ENCODE data around the gene RP9.

The RP9 gene

DNA sequence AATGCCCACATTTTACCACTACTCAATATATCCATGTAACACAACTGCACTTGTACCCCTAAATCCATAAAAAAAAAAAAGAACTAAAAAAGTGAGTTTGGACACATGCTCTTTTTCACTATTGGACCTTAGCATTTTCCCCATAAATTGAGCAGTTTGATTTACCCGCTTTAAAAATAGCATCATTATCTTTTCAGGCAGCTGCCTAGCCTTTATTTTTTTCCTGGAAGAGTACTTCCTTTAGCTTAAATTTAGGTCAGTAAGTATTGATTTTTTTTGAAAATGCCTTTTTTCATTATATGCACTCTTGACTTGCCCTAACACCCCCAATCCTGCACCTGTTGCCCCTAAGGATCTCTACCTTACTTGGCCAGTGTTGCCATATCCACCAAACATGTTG, 41.3 kb downstream of the RP9 start:
- Histone ChIP-seq H4K8ac (ENCODE audit: low read depth, low read length) (no peak overlapping the region), H3K9ac (ENCODE audit: low read length) (no peak overlapping the region), H3K79me2 (ENCODE audit: control insufficient read depth, insufficient read depth, low read length) (no peaks in the 10 kb centered on the region), H2AK5ac (ENCODE audit: low read length) (no peak overlapping the region), H3K27me3 (ENCODE audit: insufficient read depth, low read length, poor library complexity) (no peaks in the 10 kb centered on the region), H2BK15ac (replicated peaks; ENCODE audit: low read depth) (no peak overlapping the region), H3K36me3 (ENCODE audit: control insufficient read depth, insufficient read depth, low read length) (no peaks in the 10 kb centered on the region), H4K5ac (ENCODE audit: low read length) (no peak overlapping the region), H3K4me3 (ENCODE audit: low read length) (no peak overlapping the region), H3K4me2 (ENCODE audit: low read length) (no peak overlapping the region), H3K4me1 (ENCODE audit: control insufficient read depth, low read depth, low read length) (no peaks in the 10 kb centered on the region), H3K23ac (ENCODE audit: low read length) (no peak overlapping the region), H3K56ac (ENCODE audit: low read length) (no peak overlapping the region), H2BK120ac (ENCODE audit: low read depth, low read length) (no peak overlapping the region), H3K27ac (ENCODE audit: low read depth, low read length) (no peak overlapping the region), H2BK5ac (ENCODE audit: low read length) (no peak overlapping the region), H3K18ac (ENCODE audit: low read length) (no peak overlapping the region), H3K79me1 (ENCODE audit: low read length) (no peaks in the 10 kb centered on the region), H3K4ac (ENCODE audit: low read depth, low read length) (no peak overlapping the region)
- DNase-seq: no peak
- no CpG with 5 or more reads among the region's 1 CpG for WGBS (ENCODE audit: extremely low coverage, insufficient coverage, low lambda C conversion rate)

DNA sequence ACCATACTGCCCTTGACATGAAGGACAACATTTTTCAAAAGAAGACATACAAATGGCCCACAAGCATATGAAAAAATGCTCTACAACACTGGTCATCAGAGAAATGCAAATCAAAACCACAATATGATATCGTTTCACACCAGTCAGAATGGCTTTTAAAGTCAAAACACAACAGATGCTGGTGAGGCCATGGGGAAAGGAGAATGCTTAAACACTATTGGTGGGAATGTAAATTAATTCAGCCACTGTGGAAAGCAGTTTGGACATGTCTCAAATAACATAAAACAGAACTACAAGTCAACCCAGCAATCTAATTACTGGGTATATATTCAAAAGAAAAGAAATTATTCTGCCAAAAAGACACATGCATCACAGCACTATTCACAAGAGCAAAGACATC, 42.4 kb downstream of the RP9 start:
- H3K4me1 ChIP-seq (ENCODE audit: control insufficient read depth, low read depth, low read length): no peaks in the 10 kb centered on the region
- no peak overlapping the region for H3K4ac ChIP-seq (ENCODE audit: low read depth, low read length)
- H3K36me3 ChIP-seq (ENCODE audit: control insufficient read depth, insufficient read depth, low read length): no peaks in the 10 kb centered on the region
- no peak overlapping the region for H2BK15ac ChIP-seq (replicated peaks; ENCODE audit: low read depth)
- H3K23ac ChIP-seq (ENCODE audit: low read length): no peak overlapping the region
- H4K5ac ChIP-seq (ENCODE audit: low read length): no peak overlapping the region
- H2BK5ac ChIP-seq (ENCODE audit: low read length): no peak overlapping the region
- no peaks in the 10 kb centered on the region for H3K79me2 ChIP-seq (ENCODE audit: control insufficient read depth, insufficient read depth, low read length)
- H2BK120ac ChIP-seq (ENCODE audit: low read depth, low read length): no peak overlapping the region
- no peak for DNase-seq
- H3K9ac ChIP-seq (ENCODE audit: low read length): no peak overlapping the region
- no peak overlapping the region for H3K4me3 ChIP-seq (ENCODE audit: low read length)
- H3K27ac ChIP-seq (ENCODE audit: low read depth, low read length): no peak overlapping the region
- no peak overlapping the region for H4K8ac ChIP-seq (ENCODE audit: low read depth, low read length)
- no peaks in the 10 kb centered on the region for H3K79me1 ChIP-seq (ENCODE audit: low read length)
- H3K56ac ChIP-seq (ENCODE audit: low read length): no peak overlapping the region
- H3K4me2 ChIP-seq (ENCODE audit: low read length): no peak overlapping the region
- WGBS (ENCODE audit: extremely low coverage, insufficient coverage, low lambda C conversion rate): no CpG with 5 or more reads among the region's 1 CpG
- H3K18ac ChIP-seq (ENCODE audit: low read length): no peak overlapping the region
- H2AK5ac ChIP-seq (ENCODE audit: low read length): no peak overlapping the region
- no peaks in the 10 kb centered on the region for H3K27me3 ChIP-seq (ENCODE audit: insufficient read depth, low read length, poor library complexity)

- Histone ChIP-seq H3K4ac (ENCODE audit: low read depth, low read length) (no peak overlapping the region), H3K4me2 (ENCODE audit: low read length) (no peak overlapping the region), H3K79me1 (ENCODE audit: low read length) (peaks cover 1% of the 10 kb centered on the region), H3K79me2 (ENCODE audit: control insufficient read depth, insufficient read depth, low read length) (peaks cover 5% of the 10 kb centered on the region), H4K8ac (ENCODE audit: low read depth, low read length) (no peak overlapping the region), H3K23ac (ENCODE audit: low read length) (no peak overlapping the region), H4K5ac (ENCODE audit: low read length) (no peak overlapping the region), H2BK120ac (ENCODE audit: low read depth, low read length) (no peak overlapping the region), H3K9ac (ENCODE audit: low read length) (no peak overlapping the region), H3K18ac (ENCODE audit: low read length) (no peak overlapping the region), H3K27me3 (ENCODE audit: insufficient read depth, low read length, poor library complexity) (no peaks in the 10 kb centered on the region), H2BK5ac (ENCODE audit: low read length) (no peak overlapping the region), H3K27ac (ENCODE audit: low read depth, low read length) (no peak overlapping the region), H3K56ac (ENCODE audit: low read length) (no peak overlapping the region), H2BK15ac (replicated peaks; ENCODE audit: low read depth) (no peak overlapping the region), H2AK5ac (ENCODE audit: low read length) (no peak overlapping the region), H3K36me3 (ENCODE audit: control insufficient read depth, insufficient read depth, low read length) (no peaks in the 10 kb centered on the region), H3K4me3 (ENCODE audit: low read length) (no peak overlapping the region), H3K4me1 (ENCODE audit: control insufficient read depth, low read depth, low read length) (peaks cover 2% of the 10 kb centered on the region)
- DNase-seq: no peak
- no CpG with 5 or more reads among the region's 1 CpG for WGBS (ENCODE audit: extremely low coverage, insufficient coverage, low lambda C conversion rate)
These were observed 43.2 kb downstream of the RP9 start for GRCh38 chr7:33065981-33066380.

DNA sequence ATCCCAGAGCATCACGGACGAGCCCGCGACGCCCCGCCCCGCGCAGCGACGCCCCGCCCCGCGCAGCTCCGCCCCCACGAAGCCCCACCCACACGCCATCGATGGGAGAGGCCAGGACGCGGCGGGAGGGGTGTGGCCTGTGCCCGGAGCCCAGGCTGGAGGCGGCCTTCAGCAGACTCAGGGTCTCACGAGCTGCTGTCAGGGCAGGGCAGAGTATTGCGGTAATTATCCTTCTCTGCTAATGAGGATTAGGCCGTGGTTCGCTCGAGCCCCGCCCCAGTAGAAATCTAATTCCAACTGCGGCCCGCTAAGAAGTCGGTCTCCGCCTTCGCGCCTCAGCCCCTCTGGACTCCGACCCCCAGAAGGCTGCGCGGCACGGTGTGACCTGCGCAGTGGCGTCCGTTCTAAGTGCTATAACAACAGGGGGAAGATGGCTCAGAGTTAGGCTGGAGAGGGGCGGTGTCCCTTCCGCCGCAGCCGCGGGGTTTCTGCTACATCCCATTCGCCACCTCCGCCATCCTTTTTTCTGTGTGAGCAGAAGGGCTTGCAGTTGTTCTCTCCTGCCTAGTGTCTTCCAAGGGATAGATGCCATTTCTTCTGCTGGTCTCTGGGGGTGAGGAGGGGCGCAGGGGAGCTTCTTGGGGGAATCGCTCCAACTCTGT, 46.3 kb downstream of the RP9 start:
- H4K5ac ChIP-seq (ENCODE audit: low read length): no peak overlapping the region
- peaks cover 3% of the 10 kb centered on the region for H3K4me1 ChIP-seq (ENCODE audit: control insufficient read depth, low read depth, low read length)
- H2BK15ac ChIP-seq (replicated peaks; ENCODE audit: low read depth): no peak overlapping the region
- H3K4ac ChIP-seq (ENCODE audit: low read depth, low read length): no peak overlapping the region
- H4K8ac ChIP-seq (ENCODE audit: low read depth, low read length): no peak overlapping the region
- H3K23ac ChIP-seq (ENCODE audit: low read length): no peak overlapping the region
- H2BK120ac ChIP-seq (ENCODE audit: low read depth, low read length): no peak overlapping the region
- no peak overlapping the region for H2AK5ac ChIP-seq (ENCODE audit: low read length)
- peak overlapping the region; percentile 82 for H3K9ac ChIP-seq (ENCODE audit: low read length)
- H3K27me3 ChIP-seq (ENCODE audit: insufficient read depth, low read length, poor library complexity): no peaks in the 10 kb centered on the region
- peak; percentile 98 for DNase-seq
- H3K4me3 ChIP-seq (ENCODE audit: low read length): peak overlapping the region; percentile 64
- H3K36me3 ChIP-seq (ENCODE audit: control insufficient read depth, insufficient read depth, low read length): no peaks in the 10 kb centered on the region
- peak overlapping the region; percentile 63 for H3K18ac ChIP-seq (ENCODE audit: low read length)
- peak overlapping the region; percentile 89 for H3K56ac ChIP-seq (ENCODE audit: low read length)
- no CpG with 5 or more reads among the region's 50 CpGs for WGBS (ENCODE audit: extremely low coverage, insufficient coverage, low lambda C conversion rate)
- H3K79me1 ChIP-seq (ENCODE audit: low read length): peaks cover 8% of the 10 kb centered on the region
- H3K4me2 ChIP-seq (ENCODE audit: low read length): peak overlapping the region; percentile 59
- peak overlapping the region; percentile 85 for H3K27ac ChIP-seq (ENCODE audit: low read depth, low read length)
- H2BK5ac ChIP-seq (ENCODE audit: low read length): no peak overlapping the region
- H3K79me2 ChIP-seq (ENCODE audit: control insufficient read depth, insufficient read depth, low read length): peaks cover 22% of the 10 kb centered on the region

GRCh38 chr7:33062023-33062781, 47.0 kb downstream of the RP9 start, which contains the start of gene NT5C3A:
Gene NT5C3A (minus strand): TSS chr7:33062776. CDS start chr7:33062705, 71 bp downstream.
- Histone ChIP-seq H2BK15ac (replicated peaks; ENCODE audit: low read depth) (no peak within 1 kb of the TSS), H3K23ac (ENCODE audit: low read length) (no peak within 1 kb of the TSS), H4K5ac (ENCODE audit: low read length) (no peak within 1 kb of the TSS), H3K4ac (ENCODE audit: low read depth, low read length) (no peak within 1 kb of the TSS), H3K79me2 (ENCODE audit: control insufficient read depth, insufficient read depth, low read length) (peaks cover 26% of the 10 kb centered on the region), H3K27ac (ENCODE audit: low read depth, low read length) (peak within 1 kb of the TSS; percentile 85), H2BK120ac (ENCODE audit: low read depth, low read length) (no peak within 1 kb of the TSS), H3K4me1 (ENCODE audit: control insufficient read depth, low read depth, low read length) (peaks cover 3% of the 10 kb centered on the region), H3K9ac (ENCODE audit: low read length) (peak within 1 kb of the TSS; percentile 82), H3K36me3 (ENCODE audit: control insufficient read depth, insufficient read depth, low read length) (no peaks in the 10 kb centered on the region), H3K56ac (ENCODE audit: low read length) (peak within 1 kb of the TSS; percentile 90), H3K18ac (ENCODE audit: low read length) (peak within 1 kb of the TSS; percentile 63), H2AK5ac (ENCODE audit: low read length) (no peak within 1 kb of the TSS), H3K4me2 (ENCODE audit: low read length) (peak within 1 kb of the TSS; percentile 59), H4K8ac (ENCODE audit: low read depth, low read length) (no peak within 1 kb of the TSS), H3K27me3 (ENCODE audit: insufficient read depth, low read length, poor library complexity) (no peaks in the 10 kb centered on the region), H3K79me1 (ENCODE audit: low read length) (peaks cover 8% of the 10 kb centered on the region), H2BK5ac (ENCODE audit: low read length) (no peak within 1 kb of the TSS), H3K4me3 (ENCODE audit: low read length) (peak within 1 kb of the TSS; percentile 64)
- DNase-seq: peak; percentile 59
- WGBS (ENCODE audit: extremely low coverage, insufficient coverage, low lambda C conversion rate): no CpG with 5 or more reads among the region's 66 CpGs

All from mesendoderm (in vitro differentiated cells).